Stimulated activated CD4-positive, alpha-beta T cell treated with anti-CD3 and anti-CD28 coated beads, Interleukin-15, amount 100 ng/mL, for 1 hour (primary cell): ENCODE data around the gene INPP5J.

Source experiments
- DNase-seq, 2 donors: peaks; one replicate each; pipeline ENCODE4 v3.0.0-alpha.2; 2020; ENCODE audit warnings: low read depth in 1 of 2, low spot score in 1 of 2

The INPP5J gene

DNA sequence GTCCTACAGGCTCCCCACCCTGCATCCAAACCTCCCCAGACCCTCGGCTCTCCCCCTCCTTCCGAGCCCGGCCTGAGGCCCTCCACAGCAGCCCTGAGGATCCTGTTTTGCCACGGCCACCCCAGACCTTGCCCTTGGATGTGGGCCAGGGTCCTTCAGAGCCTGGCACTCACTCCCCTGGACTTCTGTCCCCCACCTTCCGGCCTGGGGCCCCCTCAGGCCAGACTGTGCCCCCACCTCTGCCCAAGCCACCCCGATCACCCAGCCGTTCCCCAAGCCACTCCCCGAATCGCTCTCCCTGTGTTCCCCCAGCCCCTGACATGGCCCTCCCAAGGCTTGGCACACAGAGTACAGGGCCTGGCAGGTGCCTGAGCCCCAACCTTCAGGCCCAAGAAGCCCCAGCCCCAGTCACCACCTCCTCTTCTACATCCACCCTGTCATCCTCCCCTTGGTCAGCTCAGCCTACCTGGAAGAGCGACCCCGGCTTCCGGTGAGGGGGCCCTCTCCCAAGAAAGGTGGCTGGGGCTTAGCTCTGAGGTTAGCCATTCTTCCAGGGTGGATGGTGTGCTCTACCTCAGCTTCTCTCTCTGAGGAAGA is 2.9 kb downstream of the INPP5J start:
- DNase-seq = no peak

DNA sequence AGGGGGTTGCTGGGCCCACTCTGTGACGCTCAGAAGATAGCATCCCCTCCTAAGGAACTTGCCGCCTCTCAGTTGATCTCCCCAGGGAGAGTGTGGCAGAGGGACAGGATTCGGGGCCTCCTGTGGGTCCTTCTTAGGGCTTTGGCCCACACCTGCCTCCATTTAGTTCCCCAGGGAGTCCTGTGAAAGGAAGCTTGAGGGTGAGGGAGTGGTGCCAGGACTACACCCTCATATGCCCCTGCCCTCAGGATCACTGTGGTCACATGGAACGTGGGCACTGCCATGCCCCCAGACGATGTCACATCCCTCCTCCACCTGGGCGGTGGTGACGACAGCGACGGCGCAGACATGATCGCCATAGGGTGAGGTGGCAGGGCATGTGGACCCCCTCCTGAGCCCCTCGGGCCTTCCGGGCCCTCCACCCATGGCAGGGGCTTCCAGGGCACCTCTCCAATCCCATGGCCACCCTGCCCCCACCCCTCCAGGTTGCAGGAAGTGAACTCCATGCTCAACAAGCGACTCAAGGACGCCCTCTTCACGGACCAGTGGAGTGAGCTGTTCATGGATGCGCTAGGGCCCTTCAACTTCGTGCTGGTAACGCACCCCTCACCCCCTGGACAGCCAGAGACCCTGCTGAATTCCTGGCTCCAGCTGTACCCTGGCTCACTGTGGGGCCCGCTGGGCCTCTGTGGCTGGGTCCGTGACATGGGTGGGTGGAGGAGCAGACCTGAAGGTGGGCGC is 3.5 kb downstream of the INPP5J start:
- DNase-seq = no peak

DNA sequence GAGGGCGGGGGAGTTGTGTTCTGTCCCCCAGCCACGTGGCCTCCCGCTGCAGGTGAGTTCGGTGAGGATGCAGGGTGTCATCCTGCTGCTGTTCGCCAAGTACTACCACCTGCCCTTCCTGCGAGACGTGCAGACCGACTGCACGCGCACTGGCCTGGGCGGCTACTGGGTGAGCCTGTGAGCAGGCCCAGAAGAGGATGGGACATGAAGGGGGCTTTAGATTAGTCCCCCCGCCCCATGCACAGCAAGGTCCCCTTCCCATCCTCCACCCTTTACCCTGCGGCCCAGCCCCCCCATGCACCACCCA is 4.1 kb downstream of the INPP5J start:
- no peak for DNase-seq

DNA sequence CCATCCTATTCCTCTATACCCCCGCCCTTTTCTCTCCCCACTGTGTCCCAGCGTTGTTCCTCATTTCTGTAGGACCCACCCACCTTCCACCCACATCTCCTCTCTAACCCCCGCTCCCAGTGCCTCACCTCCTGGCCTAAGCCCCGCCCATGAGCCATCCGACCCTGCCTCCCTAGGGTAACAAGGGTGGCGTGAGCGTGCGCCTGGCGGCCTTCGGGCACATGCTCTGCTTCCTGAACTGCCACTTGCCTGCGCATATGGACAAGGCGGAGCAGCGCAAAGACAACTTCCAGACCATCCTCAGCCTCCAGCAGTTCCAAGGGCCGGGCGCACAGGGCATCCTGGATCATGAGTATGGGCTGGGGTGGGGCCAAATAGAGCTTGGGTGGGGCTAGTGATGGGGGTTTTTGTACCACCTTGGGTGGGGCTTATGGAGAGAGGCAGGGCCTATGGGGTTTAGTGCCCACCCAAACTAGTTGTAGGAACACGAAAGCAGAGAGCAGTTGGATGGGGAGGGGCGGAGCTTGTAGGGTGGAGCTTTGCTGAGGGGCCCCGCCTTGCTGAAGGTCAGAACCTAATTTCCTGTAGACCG is 4.5 kb downstream of the INPP5J start:
- DNase-seq = no peak

DNA sequence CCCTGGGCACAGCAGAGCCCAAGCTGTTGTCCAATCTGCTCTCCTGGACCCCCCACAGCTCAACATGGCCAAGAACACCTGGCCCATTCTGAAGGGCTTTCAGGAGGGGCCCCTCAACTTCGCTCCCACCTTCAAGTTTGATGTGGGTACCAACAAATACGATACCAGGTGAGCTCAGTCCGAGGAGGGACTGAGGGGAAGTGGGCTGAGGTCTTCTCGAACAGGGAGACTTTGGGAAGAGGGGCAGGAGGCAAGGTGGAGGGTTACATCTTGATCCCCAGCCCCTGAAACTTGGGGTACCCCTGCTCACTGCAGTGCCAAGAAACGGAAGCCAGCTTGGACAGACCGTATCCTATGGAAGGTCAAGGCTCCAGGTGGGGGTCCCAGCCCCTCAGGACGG is 5.4 kb downstream of the INPP5J start:
- DNase-seq = no peak

DNA sequence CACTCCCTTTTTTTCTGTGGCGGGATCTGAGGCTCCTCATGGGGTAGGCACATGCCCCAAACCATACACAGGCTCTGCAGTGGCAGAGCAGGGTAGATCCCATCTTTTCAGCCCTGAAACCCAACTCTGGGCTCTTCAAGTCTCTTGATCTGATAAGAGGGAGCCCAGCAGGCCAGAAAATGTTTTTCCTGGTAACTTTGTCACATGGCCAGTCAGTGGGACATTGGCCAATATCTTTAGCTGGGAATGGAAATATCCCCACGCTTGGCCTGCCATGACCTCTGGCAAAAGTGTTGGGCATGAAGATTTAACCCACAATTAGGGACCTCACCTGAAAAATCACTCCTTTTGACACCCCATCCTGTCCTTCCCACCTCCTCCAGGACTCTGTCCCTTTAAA is 8.1 kb downstream of the INPP5J start:
- no peak for DNase-seq

DNA sequence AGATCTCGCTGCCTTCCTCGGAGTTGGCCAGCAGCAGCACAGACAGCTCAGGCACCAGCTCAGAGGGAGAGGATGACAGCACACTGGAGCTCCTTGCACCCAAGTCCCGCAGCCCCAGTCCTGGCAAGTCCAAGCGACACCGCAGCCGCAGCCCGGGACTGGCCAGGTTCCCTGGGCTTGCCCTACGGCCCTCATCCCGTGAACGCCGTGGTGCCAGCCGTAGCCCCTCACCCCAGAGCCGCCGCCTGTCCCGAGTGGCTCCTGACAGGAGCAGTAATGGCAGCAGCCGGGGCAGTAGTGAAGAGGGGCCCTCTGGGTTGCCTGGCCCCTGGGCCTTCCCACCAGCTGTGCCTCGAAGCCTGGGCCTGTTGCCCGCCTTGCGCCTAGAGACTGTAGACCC is 11.1 kb downstream of the INPP5J start:
- no peak for DNase-seq

DNA sequence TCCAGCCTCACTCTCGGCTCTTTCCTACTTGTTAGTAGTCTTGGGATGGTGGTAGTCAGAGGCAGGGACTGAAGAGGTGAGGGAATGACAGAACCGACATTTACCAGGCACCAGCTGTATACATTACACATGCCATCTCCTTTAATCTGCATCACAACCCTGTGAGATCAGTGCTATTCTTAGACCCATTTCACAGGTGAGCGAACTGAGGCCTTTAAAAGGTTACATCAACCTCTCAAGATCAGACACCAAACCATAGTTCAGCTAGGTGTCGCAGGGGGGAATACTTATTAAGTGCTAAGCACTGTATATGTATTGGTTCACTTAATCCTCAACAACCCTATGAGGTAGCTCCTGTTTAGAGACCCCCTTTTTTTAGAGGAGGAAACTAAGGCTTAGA is 11.9 kb downstream of the INPP5J start:
- DNase-seq = no peak

DNA sequence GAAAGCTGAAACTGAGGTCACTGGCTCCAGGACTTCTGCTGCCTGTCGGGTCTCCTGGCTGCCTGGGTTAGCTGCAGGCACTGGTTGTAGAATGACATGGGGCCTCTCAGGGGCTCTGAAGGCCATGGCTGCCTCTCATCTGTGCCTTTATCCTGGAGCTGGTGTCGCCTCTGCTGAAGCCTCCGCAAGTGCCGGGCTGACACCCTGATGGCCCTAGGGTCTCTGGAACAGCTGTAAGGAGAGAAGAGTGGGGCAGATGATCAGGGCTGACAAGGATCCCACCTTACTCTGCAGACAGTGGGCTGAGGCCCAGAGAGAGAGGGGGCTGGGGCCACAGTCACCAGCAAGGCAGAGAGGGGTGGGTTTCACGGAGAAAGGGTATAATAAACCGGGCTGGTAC is 12.9 kb downstream of the INPP5J start:
- DNase-seq = no peak

DNA sequence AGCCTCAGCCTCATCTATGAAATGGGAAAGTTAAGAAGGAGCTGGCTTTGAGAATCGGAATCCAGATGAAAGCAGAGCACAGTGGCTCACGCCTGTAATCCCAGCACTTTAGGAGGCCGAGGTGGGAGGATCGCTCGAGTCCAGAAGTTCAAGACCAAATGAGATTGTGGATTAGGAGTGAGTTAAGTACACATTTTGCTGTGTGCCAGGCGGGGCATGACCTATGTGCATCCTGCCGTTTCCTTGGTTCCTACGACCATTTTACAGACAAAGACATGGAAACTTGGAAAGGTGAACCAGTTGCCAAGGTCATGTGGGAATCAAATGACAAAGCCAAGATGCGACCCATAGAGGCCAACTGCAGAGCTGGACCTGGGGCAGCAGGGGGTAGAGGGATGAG is 13.4 kb downstream of the INPP5J start:
- no peak for DNase-seq

DNA sequence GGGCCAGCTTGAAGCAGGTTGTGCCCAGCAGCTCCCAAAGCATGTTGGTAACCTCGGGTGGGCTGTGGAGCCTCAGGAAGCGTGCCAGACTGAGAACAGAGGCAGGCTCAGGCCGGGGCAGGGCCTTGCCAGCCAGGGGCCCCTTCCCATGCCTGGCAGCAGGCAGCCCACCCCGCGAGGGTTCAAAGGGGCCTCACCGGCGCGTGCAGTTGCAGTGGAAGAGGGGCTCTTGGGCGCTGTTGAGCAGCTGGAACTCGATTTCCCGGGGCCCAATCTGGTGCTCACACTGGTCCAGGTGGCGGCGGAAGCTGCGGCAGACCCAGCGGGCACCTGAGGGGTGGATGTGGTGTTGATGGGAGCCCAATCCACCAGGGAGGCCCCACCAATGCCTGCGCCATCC is 13.9 kb downstream of the INPP5J start:
- DNase-seq = no peak

DNA sequence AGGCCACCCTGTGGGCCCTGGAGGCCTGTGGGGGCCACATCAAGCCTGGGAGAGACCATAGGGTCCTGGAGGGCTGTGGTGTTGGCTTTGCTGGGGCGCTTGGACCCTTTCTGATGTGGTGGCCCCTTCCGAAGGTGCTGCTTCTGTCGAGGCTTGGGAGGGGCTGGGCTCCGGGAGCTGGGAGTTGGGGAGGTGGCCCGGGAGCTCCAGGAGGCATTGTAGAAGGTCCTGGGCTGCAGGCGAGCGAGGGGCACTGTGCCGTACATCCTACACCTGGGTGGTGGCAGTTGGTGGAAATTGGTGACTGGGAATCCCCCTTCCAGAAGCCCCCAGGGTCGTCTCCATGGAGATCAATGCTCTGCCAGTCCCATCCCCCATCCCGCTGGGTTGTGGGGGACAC is 15.0 kb downstream of the INPP5J start:
- DNase-seq = no peak

DNA sequence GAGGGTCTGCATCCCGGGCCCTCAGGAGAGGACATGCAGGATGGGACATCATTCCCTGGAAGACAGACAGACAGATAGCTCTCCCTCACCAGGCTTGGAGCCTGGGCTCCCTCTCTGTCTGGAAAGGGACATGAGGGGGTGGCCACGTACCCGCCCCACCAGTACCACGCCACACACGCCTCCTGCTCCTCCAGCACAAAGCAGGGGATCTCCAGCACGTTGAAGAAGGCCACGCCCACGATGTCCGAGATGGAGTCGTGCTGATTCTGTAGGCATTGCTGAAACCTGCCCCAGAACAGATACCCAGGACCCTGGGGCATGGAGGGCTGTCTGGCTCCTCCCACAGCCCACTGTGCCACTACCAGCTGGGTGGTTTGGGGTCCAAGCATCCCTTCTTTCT is 15.4 kb downstream of the INPP5J start:
- no peak for DNase-seq

DNA sequence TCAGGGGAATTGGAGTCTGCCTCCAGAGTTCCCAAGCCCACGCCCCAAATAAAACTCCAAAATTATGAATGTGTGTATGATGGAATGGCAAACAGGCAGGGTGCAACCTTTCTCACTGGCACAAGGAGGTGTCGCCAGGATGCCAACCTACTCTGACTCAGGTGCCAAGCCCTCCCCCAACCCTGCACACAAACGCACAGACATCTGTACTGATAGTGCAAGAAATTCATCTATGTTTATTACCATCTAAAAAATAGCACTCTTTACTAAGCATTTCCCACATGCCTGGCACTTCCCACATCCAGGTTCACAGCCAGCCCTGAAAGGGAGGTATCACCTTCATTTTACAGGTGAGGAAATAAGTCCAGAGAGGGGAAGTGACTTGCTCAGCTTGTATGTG is 16.3 kb downstream of the INPP5J start:
- DNase-seq = no peak

DNA sequence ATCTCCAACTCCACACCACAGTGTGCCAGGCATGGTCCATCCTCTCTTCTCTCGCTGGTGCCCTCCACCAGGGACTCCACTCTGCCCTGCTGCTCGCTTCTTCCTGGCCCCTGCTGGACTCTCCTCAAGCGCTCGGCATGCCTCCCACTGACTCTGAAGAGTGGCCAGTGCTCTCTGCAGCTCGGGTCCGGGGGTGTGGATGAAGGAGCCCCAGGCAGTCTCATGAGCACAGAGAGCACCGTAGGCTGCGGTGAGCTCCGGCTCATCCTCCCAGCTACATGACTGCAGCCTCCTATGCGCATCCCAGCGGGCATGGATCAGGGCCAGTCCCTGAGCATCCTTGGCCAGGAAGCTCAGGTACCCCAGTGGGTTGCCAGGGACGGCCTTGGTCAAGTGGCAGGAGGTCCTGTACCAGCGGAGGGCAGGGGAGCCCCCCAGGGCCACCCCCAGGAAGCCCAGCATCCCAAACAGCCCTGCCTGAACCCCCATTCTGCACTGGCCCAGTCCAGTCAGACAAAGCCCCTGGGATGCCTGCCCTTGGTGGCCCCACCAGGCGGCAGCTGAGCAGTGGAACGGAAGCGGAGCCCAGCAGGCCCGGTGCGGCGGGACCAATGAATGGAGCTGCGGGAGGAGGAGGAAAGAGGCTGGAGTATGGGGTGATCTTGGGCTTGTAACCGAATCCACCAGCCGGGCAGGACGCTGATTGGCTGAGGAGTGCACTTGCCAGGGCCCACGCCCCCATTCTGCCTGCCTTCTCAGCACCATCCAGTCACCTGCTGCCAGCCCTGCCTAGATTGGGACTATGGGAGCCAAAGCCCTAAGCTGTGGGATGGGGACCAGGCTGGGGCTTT is 17.3 kb downstream of the INPP5J start, which contains the start of gene PLA2G3:
Gene PLA2G3 (minus strand): TSS at position 643 of the 851 bp plus-strand sequence. CDS start 154 bp downstream, at position 489.
- DNase-seq = no peak

DNA sequence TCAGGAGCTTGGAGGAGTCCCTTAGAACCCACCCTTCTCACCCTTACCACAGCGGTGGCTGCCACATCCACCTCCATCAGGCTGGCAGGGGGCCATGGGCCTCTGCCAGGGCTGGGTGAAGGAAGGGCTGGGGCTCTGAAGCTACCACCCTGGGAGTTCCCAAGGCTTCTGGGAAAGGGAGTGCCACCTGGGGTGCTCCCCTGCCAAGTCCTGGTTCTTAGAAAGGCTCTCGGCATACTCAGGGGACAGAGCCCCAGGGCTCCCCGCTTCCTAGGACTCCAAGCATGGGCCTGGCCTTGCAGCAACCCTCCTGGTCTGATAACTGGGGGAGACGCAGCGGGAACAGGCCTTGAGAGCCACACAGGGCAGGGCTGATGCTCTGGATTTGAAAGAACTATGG is 18.0 kb downstream of the INPP5J start:
- DNase-seq = no peak

DNA sequence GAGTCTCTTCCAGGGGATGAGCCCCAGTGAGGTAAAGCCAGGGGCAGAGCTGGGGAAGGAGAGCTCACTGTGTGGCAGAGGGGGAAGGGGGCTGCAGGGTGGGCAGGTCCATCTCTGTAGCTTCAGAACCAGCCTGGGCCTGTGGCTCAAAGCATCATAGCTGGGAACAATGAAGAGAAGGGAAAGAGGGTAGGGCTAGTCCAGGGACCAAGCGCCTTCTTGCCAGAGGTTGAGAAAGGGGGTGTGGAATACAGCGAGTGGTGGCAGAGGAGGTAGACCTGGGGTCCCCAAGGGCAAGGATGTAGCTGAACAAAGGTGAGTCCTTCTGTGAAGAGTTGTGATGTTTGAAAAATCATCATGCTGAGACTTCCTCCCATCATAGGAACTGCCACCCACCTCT is 18.8 kb downstream of the INPP5J start:
- no peak for DNase-seq

DNA sequence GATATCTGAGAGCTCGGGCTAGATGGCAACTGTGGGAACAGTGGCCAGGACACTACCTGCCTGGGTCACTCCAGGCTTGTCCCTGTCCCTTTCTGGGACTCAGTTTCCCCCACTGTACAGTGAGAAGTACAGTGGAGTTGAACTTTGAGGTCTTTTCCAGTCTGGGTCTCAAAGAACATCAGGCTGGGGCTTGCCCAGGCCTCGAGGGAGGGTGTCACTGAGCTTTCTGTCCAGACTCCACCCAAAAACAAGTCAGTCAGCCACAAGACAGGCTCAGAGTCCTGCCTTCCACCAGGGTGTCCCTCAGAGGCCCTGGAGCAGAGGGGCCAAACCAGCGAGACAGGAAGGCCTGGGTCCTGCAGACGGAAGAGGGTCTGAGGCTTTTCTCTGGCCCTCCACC is 19.5 kb downstream of the INPP5J start:
- no peak for DNase-seq

DNA sequence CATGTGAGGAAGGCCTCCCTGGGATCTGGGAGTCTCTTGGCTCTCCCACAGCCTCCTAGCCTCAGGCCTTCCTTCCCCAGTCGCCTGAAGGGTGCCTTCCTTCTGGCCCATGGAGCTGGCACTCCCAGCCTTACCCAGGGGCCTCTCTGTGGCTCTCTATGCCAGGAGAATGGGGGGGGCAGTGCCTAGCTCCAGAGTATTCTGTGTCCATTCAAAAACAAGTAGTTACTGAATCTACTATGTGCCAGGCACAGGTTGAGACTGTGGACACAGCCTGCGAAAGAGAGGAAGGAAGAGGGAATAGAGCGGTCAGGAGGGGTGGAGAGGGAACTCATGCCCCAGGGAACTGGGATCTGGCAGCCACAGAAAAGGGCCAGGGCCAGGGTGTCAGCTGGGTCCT is 20.3 kb downstream of the INPP5J start:
- no peak for DNase-seq

DNA sequence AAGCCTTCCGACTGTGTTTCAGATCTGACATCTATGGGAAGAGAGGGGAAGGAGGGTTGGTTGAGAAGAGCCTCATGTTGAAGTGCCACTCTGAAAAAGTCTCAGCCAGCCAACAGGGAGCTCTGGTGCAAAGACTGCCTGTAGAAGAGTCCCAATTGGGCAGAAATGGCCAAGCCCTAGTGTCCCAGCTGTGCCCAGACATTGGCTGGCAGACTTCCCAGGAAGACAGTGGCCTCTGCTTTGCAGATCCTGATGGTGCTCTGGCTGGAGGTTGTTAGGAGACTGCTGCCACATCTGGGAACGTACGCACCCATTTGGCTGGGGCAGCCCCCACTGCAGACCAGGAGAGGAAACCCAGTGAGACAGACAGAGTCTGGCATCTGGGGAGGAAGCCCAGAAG is 20.8 kb downstream of the INPP5J start:
- DNase-seq = no peak

DNA sequence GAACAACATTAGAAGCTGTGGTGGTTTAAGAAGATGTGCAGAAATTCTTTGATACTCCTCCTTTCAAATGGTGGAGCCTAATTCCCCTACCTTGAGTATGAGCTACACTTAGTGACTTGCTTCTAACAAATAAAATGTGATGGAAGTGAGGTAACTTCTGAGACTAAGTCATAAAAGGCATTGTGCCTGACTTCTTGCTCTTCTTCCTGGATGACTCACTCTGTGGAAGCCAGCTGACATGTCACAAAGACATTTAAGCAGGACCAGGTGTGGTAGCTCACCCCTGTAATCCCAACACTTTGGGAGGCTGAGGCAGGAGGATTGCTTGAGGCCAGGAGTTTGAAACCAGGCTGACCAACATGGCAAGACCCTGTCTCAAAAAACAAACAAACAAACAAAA is 21.5 kb downstream of the INPP5J start:
- DNase-seq = no peak

DNA sequence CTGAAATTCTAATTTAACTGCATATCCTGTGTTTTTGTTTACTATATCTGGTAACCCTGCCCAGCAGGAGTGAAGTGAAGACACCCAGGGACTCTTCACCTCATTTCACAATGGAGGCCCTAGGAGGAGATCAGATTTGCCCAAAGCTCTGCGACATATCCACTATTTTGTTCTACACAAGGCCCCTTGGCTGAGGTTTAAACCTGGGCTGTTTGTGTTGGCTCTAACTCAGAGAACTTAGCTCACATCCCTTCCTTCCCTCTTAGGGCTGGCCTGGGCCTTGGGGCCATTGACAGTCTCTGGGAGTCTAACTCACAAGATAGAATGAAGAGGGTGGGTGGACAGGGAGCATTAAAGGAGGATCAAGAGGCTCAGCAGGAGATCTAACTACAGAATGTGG is 25.7 kb downstream of the INPP5J start:
- DNase-seq = no peak
